PFSK-1 (cell line): Measurements from ENCODE around the gene OGFOD3.

Source experiments
- FOXP2 ChIP-seq: optimal IDR thresholded peaks from 2 replicates; pipeline ENCODE3; 2011; ENCODE audit warnings: borderline replicate concordance, control low read depth, inconsistent platforms; ENCODE audit not compliant: insufficient read depth; ENCODE audit errors: extremely low read length, extremely low read depth
- POLR2AphosphoS5 ChIP-seq: IDR thresholded peaks from 2 replicates; pipeline ENCODE4 v1.6.1; 2012; ENCODE audit warnings: low read depth, mild to moderate bottlenecking, control low read depth, low read length, moderate library complexity
- REST ChIP-seq, 2 experiments: IDR thresholded peaks; 2 replicates each; pipeline versions ENCODE4 v1.6.1 to v1.8.0; 2011 to 2012; ENCODE audit warnings: low read depth in 2 of 2, low read length in 2 of 2, control low read depth in 1 of 2, inconsistent platforms in 1 of 2, mild to moderate bottlenecking in 1 of 2, moderate library complexity in 1 of 2; ENCODE audit not compliant: insufficient read depth in 1 of 2

DNA sequence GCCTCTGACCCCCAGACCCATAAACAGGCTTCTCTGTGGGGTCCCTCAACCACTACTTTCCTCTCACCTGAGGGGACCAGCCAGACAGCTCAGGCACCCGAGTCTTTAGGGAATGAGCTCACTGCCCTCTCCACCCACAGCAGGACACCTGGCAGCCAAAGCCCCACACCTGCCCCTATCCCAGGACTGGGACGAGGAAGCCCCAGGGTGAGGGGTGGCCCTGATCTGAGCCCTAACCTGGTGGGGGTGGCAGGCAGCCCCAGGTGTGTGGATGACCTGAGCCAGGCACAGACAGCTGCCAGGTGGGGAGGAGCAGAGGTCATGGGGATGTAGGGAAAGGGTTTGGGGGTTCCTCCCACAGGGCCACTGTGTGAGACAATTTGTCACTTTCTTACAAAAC lies 61.0 kb downstream of the OGFOD3 start:
- TF ChIP-seq POLR2AphosphoS5 (no peak), FOXP2 (no peak), REST (IDR thresholded peaks at IDR 0.05; ENCODE audit: insufficient read depth in 1 of 2, low read depth in 2 of 2, low read length in 2 of 2) (no peak)
